Progenitor cell of endocrine pancreas (in vitro differentiated cells): ENCODE measurements around the gene UBTF. TPM values are rescaled to one million over a fixed set of nuclear protein-coding genes. Genes with fewer than 3 reads are reported as not detected.

Experiments
- DNase-seq: peaks from one replicate; pipeline ENCODE4 v3.0.0; 2021; ENCODE audit warnings: low spot score; ENCODE audit not compliant: unreplicated experiment
- H3K27ac Mint-ChIP-seq: 2 replicates; pipeline ENCODE4 v1.8.0; 2021; ENCODE audit warnings: mild to moderate bottlenecking, moderate library complexity, mixed read lengths
- H3K27me3 Mint-ChIP-seq: 2 replicates; pipeline ENCODE4 v1.8.0; 2021; ENCODE audit warnings: mixed read lengths
- H3K36me3 Mint-ChIP-seq: 2 replicates; pipeline ENCODE4 v1.8.0; 2022; ENCODE audit warnings: mixed read lengths; ENCODE audit not compliant: insufficient read depth
- H3K4me1 Mint-ChIP-seq: 2 replicates; pipeline ENCODE4 v1.8.0; 2021; ENCODE audit warnings: low read depth, mixed read lengths
- H3K4me3 Mint-ChIP-seq: 2 replicates; pipeline ENCODE4 v1.8.0; 2021; ENCODE audit warnings: low read depth, mild to moderate bottlenecking, moderate library complexity, mixed read lengths
- H3K9me3 Mint-ChIP-seq: 2 replicates; pipeline ENCODE4 v1.8.0; 2021; ENCODE audit warnings: low read depth, mixed read lengths
- CTCF ChIP-seq: fragments of 200-600 bp; sonication (generic); IDR thresholded peaks from one replicate; pipeline ENCODE4 v1.5.0; 2021; ENCODE audit warnings: antibody characterized with exemption, mild to moderate bottlenecking; ENCODE audit not compliant: unreplicated experiment
- total RNA-seq: library from RNA; stranded (reverse); gene quantifications from 2 replicates; pipeline ENCODE4 v1.2.1, GENCODE V29; 2021

UBTF gene
- total RNA-seq, 1 donor from 2014 or later = 100 TPM

- peak overlapping the region; percentile 91 for H3K27ac Mint-ChIP-seq
- H3K4me3 Mint-ChIP-seq = no peak overlapping the region
- H3K36me3 Mint-ChIP-seq = peaks cover 17% of the 10 kb centered on the region
- peaks cover 20% of the 10 kb centered on the region for H3K4me1 Mint-ChIP-seq
- H3K27me3 Mint-ChIP-seq = no peaks in the 10 kb centered on the region
- no peak for DNase-seq
- no peak for TF ChIP-seq CTCF
- H3K9me3 Mint-ChIP-seq = no peaks in the 10 kb centered on the region
Observed at GRCh38 chr17:44191941-44192496, 27.5 kb downstream of the UBTF start.

GRCh38 chr17:44191369-44191768, 28.1 kb downstream of the UBTF start:
- H3K36me3 Mint-ChIP-seq = peaks cover 16% of the 10 kb centered on the region
- peaks cover 22% of the 10 kb centered on the region for H3K4me1 Mint-ChIP-seq
- H3K4me3 Mint-ChIP-seq = no peak overlapping the region
- no peak for TF ChIP-seq CTCF
- no peaks in the 10 kb centered on the region for H3K27me3 Mint-ChIP-seq
- no peak for DNase-seq
- H3K9me3 Mint-ChIP-seq = no peaks in the 10 kb centered on the region
- peak overlapping the region; percentile 88 for H3K27ac Mint-ChIP-seq

- Mint-ChIP-seq H3K9me3 (no peaks in the 10 kb centered on the region), H3K4me3 (no peak overlapping the region), H3K27me3 (no peaks in the 10 kb centered on the region), H3K36me3 (peaks cover 13% of the 10 kb centered on the region), H3K4me1 (peaks cover 25% of the 10 kb centered on the region), H3K27ac (peak overlapping the region; percentile 88)
- no peak for DNase-seq
- no peak for TF ChIP-seq CTCF
Observed at GRCh38 chr17:44190481-44190880, 29.0 kb downstream of the UBTF start.

- peaks cover 9% of the 10 kb centered on the region for H3K36me3 Mint-ChIP-seq
- peaks cover 28% of the 10 kb centered on the region for H3K4me1 Mint-ChIP-seq
- TF ChIP-seq CTCF = no peak
Observed at GRCh38 chr17:44188576-44189403, 30.7 kb downstream of the UBTF start.

GRCh38 chr17:44187131-44187899, 32.2 kb downstream of the UBTF start:
- peak overlapping the region; percentile 97 for H3K4me3 Mint-ChIP-seq
- no peak for DNase-seq
- TF ChIP-seq CTCF = no peak
- H3K36me3 Mint-ChIP-seq = peaks cover 7% of the 10 kb centered on the region
- H3K9me3 Mint-ChIP-seq = no peaks in the 10 kb centered on the region
- H3K4me1 Mint-ChIP-seq = peaks cover 21% of the 10 kb centered on the region
- H3K27ac Mint-ChIP-seq = peak overlapping the region; percentile 99
- no peaks in the 10 kb centered on the region for H3K27me3 Mint-ChIP-seq

More at GRCh38 chr17:44188576-44189403, 30.7 kb downstream of the UBTF start:
- Mint-ChIP-seq H3K9me3 (no peaks in the 10 kb centered on the region), H3K4me3 (peak overlapping the region; percentile 97), H3K27me3 (no peaks in the 10 kb centered on the region), H3K27ac (peak overlapping the region; percentile 74)
- DNase-seq = no peak
